HEK293T (cell line): ENCODE measurements around the gene SMCR8.
A peak's percentile ranks its signal among the peaks of the same experiment; 100 is the strongest.

ENCODE experiments used
- CTCF ChIA-PET: fragments of 350-600 bp; formaldehyde crosslinking; extraction: SDS; loops from one replicate; lab custom pipeline; 2021; ENCODE audit warnings: antibody characterized with exemption, inconsistent platforms; lab: Yijun Ruan, JAX
- POLR2A ChIA-PET: fragments of 350-600 bp; formaldehyde crosslinking; extraction: SDS; loops from one replicate; lab custom pipeline; 2020; ENCODE audit warnings: antibody characterized with exemption, inconsistent platforms; lab: Yijun Ruan, JAX
- DNase-seq: peaks from one replicate; pipeline ENCODE4 v3.0.0; 2012; ENCODE audit warnings: mixed read lengths; ENCODE audit errors: extremely low spot score
- ARNT ChIP-seq: fragments of 450-650 bp; IDR thresholded peaks from 2 replicates; pipeline ENCODE4 v1.6.1; 2017; ENCODE audit warnings: mild to moderate bottlenecking
- BHLHE40 ChIP-seq: fragments of 450-650 bp; IDR thresholded peaks from 2 replicates; pipeline ENCODE4 v1.6.1; 2016; ENCODE audit warnings: mild to moderate bottlenecking, moderate library complexity, borderline replicate concordance
- CTBP1 ChIP-seq: fragments of 450-650 bp; IDR thresholded peaks from 2 replicates; pipeline ENCODE4 v1.6.1; 2016; ENCODE audit warnings: borderline replicate concordance
- ELF4 ChIP-seq: fragments of 450-650 bp; IDR thresholded peaks from 2 replicates; pipeline ENCODE4 v1.6.1; 2017; ENCODE audit warnings: antibody characterized with exemption
- FOXA1 ChIP-seq: fragments of 450-650 bp; IDR thresholded peaks from 2 replicates; pipeline ENCODE4 v1.6.1; 2016; ENCODE audit warnings: mild to moderate bottlenecking
- FOXK2 ChIP-seq: fragments of 450-650 bp; IDR thresholded peaks from 2 replicates; pipeline ENCODE4 v1.6.1; 2016; ENCODE audit warnings: mild to moderate bottlenecking
- FOXM1 ChIP-seq: fragments of 450-650 bp; IDR thresholded peaks from 2 replicates; pipeline ENCODE4 v1.6.1; 2017; ENCODE audit warnings: mild to moderate bottlenecking, borderline replicate concordance
- HDGF ChIP-seq: fragments of 450-650 bp; IDR thresholded peaks from 2 replicates; pipeline ENCODE4 v1.6.1; 2017; ENCODE audit warnings: antibody characterized with exemption, borderline replicate concordance
- L3MBTL2 ChIP-seq: fragments of 450-650 bp; conservative IDR thresholded peaks from 2 replicates; pipeline ENCODE4 v1.6.1; 2016; ENCODE audit warnings: mild to moderate bottlenecking
- LEF1 ChIP-seq: fragments of 450-650 bp; IDR thresholded peaks from 2 replicates; pipeline ENCODE4 v1.6.1; 2017; ENCODE audit warnings: mild to moderate bottlenecking, borderline replicate concordance
- NFRKB ChIP-seq: fragments of 450-650 bp; IDR thresholded peaks from 2 replicates; pipeline ENCODE4 v1.6.1; 2016; ENCODE audit warnings: mild to moderate bottlenecking, moderate library complexity
- PKNOX1 ChIP-seq: fragments of 450-650 bp; IDR thresholded peaks from 2 replicates; pipeline ENCODE4 v1.6.1; 2016
- SP1 ChIP-seq: fragments of 450-650 bp; IDR thresholded peaks from 2 replicates; pipeline ENCODE4 v1.6.1; 2017
- SUZ12 ChIP-seq: fragments of 450-650 bp; IDR thresholded peaks from 2 replicates; pipeline ENCODE4 v1.6.1; 2016; ENCODE audit warnings: mild to moderate bottlenecking
- TARDBP ChIP-seq: fragments of 450-650 bp; IDR thresholded peaks from 2 replicates; pipeline ENCODE4 v1.6.1; 2016
- ZNF384 ChIP-seq: fragments of 450-650 bp; IDR thresholded peaks from 2 replicates; pipeline ENCODE4 v1.6.1; 2016

The SMCR8 gene

GRCh38 chr17:18353541-18353940 lies 38.4 kb downstream of the SMCR8 start:
- TF ChIP-seq SUZ12 (no peak), PKNOX1 (no peak), BHLHE40 (no peak), L3MBTL2 (no peak), TARDBP (no peak)
- POLR2A ChIA-PET = interaction anchor here (1.7 kb wide), 1 partner anchor 9 kb away, joined by 5 read pairs; the partner anchor contains the start of gene SHMT1
- CTCF ChIA-PET = no interaction called here
- DNase-seq = no peak

DNA sequence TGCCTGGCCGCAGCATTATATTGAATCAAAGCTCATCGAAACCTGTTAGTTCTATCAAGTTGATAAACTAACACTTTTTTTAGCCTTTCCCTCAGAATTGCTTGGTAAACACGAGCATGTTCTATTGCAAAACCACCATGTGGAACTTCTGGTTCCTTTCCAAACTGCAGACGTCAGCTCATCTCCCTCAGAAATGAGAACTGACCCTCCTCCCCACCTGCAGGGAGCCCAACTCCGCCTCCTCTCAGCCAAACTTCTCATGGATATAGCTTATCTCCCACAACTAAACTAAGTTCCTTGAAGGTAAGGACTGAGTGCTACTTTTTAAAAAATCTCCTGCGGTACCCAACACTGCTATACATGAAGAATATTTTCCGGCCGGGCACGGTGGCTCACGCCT lies 41.5 kb downstream of the SMCR8 start:
- CTCF ChIA-PET = no interaction called here
- POLR2A ChIA-PET = no interaction called here
- no peak for DNase-seq
- TF ChIP-seq FOXK2 (no peak), ARNT (no peak), PKNOX1 (no peak), NFRKB (no peak), FOXA1 (no peak), BHLHE40 (no peak), LEF1 (no peak)

DNA sequence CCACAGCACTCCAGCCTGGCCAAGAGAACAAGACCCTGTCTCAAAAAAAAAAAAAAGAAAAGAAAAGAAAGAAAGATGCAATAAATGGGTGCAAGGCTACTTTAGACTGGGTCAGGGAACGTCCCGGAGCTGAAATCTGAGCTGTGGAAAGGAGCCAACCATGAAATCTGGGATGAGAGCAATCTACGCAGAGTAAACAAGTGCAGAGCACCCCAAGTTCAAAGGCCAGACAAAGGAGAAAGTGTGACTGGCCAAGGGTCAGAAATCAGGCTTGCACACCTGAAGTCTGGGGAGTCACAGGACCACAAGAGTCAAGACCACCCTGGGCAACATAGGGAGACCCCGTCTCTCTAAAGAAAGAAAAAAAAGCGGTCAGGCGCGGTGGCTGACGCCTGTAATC lies 45.4 kb downstream of the SMCR8 start:
- DNase-seq = no peak
- ChIA-PET CTCF (interaction anchor here (1.3 kb wide), 1 partner anchor 27 kb away, joined by 3 read pairs; no protein-coding TSS in a partner anchor), POLR2A (no interaction called here)
- no peak for TF ChIP-seq NFRKB
- no peak for TF ChIP-seq FOXK2
- no peak for TF ChIP-seq FOXM1
- no peak for TF ChIP-seq ZNF384
- no peak for TF ChIP-seq ELF4
- no peak for TF ChIP-seq PKNOX1
- TF ChIP-seq SUZ12 = no peak
- no peak for TF ChIP-seq L3MBTL2

GRCh38 chr17:18361837-18362697 lies 47.0 kb downstream of the SMCR8 start:
- CTCF ChIA-PET = no interaction called here
- no peak for TF ChIP-seq BHLHE40
- TF ChIP-seq HDGF = no peak
- no peak for TF ChIP-seq SP1
- no peak for TF ChIP-seq ARNT
- TF ChIP-seq FOXM1 = no peak
- no peak for TF ChIP-seq L3MBTL2
- no peak for TF ChIP-seq ZNF384
- TF ChIP-seq TARDBP = no peak
- no peak for TF ChIP-seq PKNOX1
- TF ChIP-seq SUZ12 = no peak
- TF ChIP-seq CTBP1 = no peak
- no peak for TF ChIP-seq ELF4
- no peak for TF ChIP-seq FOXK2
- no peak for TF ChIP-seq LEF1
- TF ChIP-seq FOXA1 = no peak
- no peak for TF ChIP-seq NFRKB
- DNase-seq = no peak
- POLR2A ChIA-PET = interaction anchor here (1.2 to 1.7 kb wide), 4 partner anchors 10 to 103 kb away, joined by 5 to 9 read pairs (median 6); no protein-coding TSS in a partner anchor

DNA sequence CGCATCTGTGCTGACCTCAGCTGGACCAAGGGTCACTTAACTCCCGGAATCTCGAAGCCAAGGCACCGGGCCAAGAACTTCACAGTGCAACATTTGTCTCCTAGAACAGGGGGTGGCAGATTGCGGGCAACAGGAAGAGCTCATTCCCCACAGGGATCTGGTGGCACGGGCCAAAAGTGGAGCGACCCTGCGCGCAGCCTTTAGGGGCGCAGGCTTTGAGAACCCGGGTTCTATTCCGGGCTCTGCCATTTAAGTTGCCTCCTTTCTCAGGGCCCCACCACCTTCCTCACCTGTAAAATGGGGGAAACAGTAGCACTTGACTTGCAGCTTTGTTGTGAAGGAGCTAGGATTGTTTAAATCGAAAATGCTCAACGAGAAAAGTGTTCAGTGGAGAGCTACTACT lies 47.6 kb downstream of the SMCR8 start:
- DNase-seq = peak; percentile 19
- TF ChIP-seq CTBP1 (no peak), SP1 (no peak), FOXM1 (no peak), PKNOX1 (no peak), ARNT (no peak), HDGF (no peak), BHLHE40 (no peak), ZNF384 (no peak), TARDBP (no peak), FOXA1 (no peak), FOXK2 (no peak), NFRKB (no peak), LEF1 (no peak), ELF4 (no peak), L3MBTL2 (no peak), SUZ12 (no peak)
- ChIA-PET CTCF (no interaction called here), POLR2A (interaction anchor here (1.0 to 1.7 kb wide), 6 partner anchors 10 to 179 kb away, joined by 3 to 9 read pairs (median 5); partner anchors contain the start of gene ALKBH5)
